ENCODE data around the gene HMCN1.

Gene HMCN1

GRCh38 chr1:185850366-185850765 lies 116.2 kb downstream of the HMCN1 start:
- CTCF ChIA-PET: no interaction called here
- TF ChIP-seq LEF1 (IDR thresholded peaks at IDR 0.05; ENCODE audit: borderline replicate concordance): no peak
- POLR2A ChIA-PET: no interaction called here
- no peak for DNase-seq (ENCODE audit: extremely low spot score)

- POLR2A ChIA-PET: no interaction called here
- CTCF ChIA-PET: interaction anchor here (0.5 kb wide), 1 partner anchor 1363 kb away, joined by 3 read pairs; no protein-coding TSS in a partner anchor
- TF ChIP-seq FOXA1 (IDR thresholded peaks at IDR 0.05): no peak
- no peak for TF ChIP-seq BHLHE40 (IDR thresholded peaks at IDR 0.05; ENCODE audit: borderline replicate concordance)
- no peak for TF ChIP-seq HDGF (IDR thresholded peaks at IDR 0.05; ENCODE audit: borderline replicate concordance)
- no peak for TF ChIP-seq L3MBTL2 (conservative IDR thresholded peaks at IDR 0.05)
- TF ChIP-seq PKNOX1 (IDR thresholded peaks at IDR 0.05): no peak
- no peak for TF ChIP-seq ZNF384 (IDR thresholded peaks at IDR 0.05)
- no peak for TF ChIP-seq FOXM1 (IDR thresholded peaks at IDR 0.05; ENCODE audit: borderline replicate concordance)
- no peak for TF ChIP-seq CTBP1 (IDR thresholded peaks at IDR 0.05; ENCODE audit: borderline replicate concordance)
- no peak for TF ChIP-seq ELF4 (IDR thresholded peaks at IDR 0.05)
- no peak for DNase-seq (ENCODE audit: extremely low spot score)
Measured at GRCh38 chr1:185853739-185854138, 119.5 kb downstream of the HMCN1 start.

- TF ChIP-seq ZNF384 (IDR thresholded peaks at IDR 0.05) (no peak), NFRKB (IDR thresholded peaks at IDR 0.05) (no peak), FOXA1 (IDR thresholded peaks at IDR 0.05) (no peak), CTBP1 (IDR thresholded peaks at IDR 0.05; ENCODE audit: borderline replicate concordance) (no peak), FOXK2 (IDR thresholded peaks at IDR 0.05) (no peak), HDGF (IDR thresholded peaks at IDR 0.05; ENCODE audit: borderline replicate concordance) (no peak), SUZ12 (IDR thresholded peaks at IDR 0.05) (no peak), L3MBTL2 (conservative IDR thresholded peaks at IDR 0.05) (no peak), TARDBP (IDR thresholded peaks at IDR 0.05) (no peak), ELF4 (IDR thresholded peaks at IDR 0.05) (no peak), FOXM1 (IDR thresholded peaks at IDR 0.05; ENCODE audit: borderline replicate concordance) (no peak), LEF1 (IDR thresholded peaks at IDR 0.05; ENCODE audit: borderline replicate concordance) (no peak)
- ChIA-PET CTCF (no interaction called here), POLR2A (no interaction called here)
- no peak for DNase-seq (ENCODE audit: extremely low spot score)
Measured at GRCh38 chr1:185856482-185856881, 122.3 kb downstream of the HMCN1 start.

GRCh38 chr1:185857442-185857841 lies 123.3 kb downstream of the HMCN1 start:
- POLR2A ChIA-PET: no interaction called here
- DNase-seq (ENCODE audit: extremely low spot score): no peak
- CTCF ChIA-PET: no interaction called here

GRCh38 chr1:185860311-185860710 lies 126.1 kb downstream of the HMCN1 start:
- TF ChIP-seq L3MBTL2 (conservative IDR thresholded peaks at IDR 0.05) (no peak), SUZ12 (IDR thresholded peaks at IDR 0.05) (no peak), ZNF384 (IDR thresholded peaks at IDR 0.05) (no peak), LEF1 (IDR thresholded peaks at IDR 0.05; ENCODE audit: borderline replicate concordance) (no peak), CTBP1 (IDR thresholded peaks at IDR 0.05; ENCODE audit: borderline replicate concordance) (no peak), SP1 (IDR thresholded peaks at IDR 0.05) (no peak), TARDBP (IDR thresholded peaks at IDR 0.05) (no peak), ARNT (IDR thresholded peaks at IDR 0.05) (no peak)
- POLR2A ChIA-PET: interaction anchor here (0.9 kb wide), 1 partner anchor 127 kb away, joined by 3 read pairs; the partner anchor contains the start of gene HMCN1
- no peak for DNase-seq (ENCODE audit: extremely low spot score)
- CTCF ChIA-PET: interaction anchor here (1.0 kb wide), 1 partner anchor 11 kb away, joined by 3 read pairs; no protein-coding TSS in a partner anchor

More at GRCh38 chr1:185857442-185857841, 123.3 kb downstream of the HMCN1 start:
- TF ChIP-seq L3MBTL2 (conservative IDR thresholded peaks at IDR 0.05) (no peak), ARNT (IDR thresholded peaks at IDR 0.05) (no peak), CTBP1 (IDR thresholded peaks at IDR 0.05; ENCODE audit: borderline replicate concordance) (no peak)

- DNase-seq (ENCODE audit: extremely low spot score): no peak
- ChIA-PET POLR2A (interaction anchor here (0.9 kb wide), 1 partner anchor 127 kb away, joined by 3 read pairs; the partner anchor contains the start of gene HMCN1), CTCF (no interaction called here)
- TF ChIP-seq ELF4 (IDR thresholded peaks at IDR 0.05) (no peak), CTBP1 (IDR thresholded peaks at IDR 0.05; ENCODE audit: borderline replicate concordance) (no peak), ARNT (IDR thresholded peaks at IDR 0.05) (no peak), L3MBTL2 (conservative IDR thresholded peaks at IDR 0.05) (no peak), TARDBP (IDR thresholded peaks at IDR 0.05) (no peak)
Measured at GRCh38 chr1:185860859-185861258, 126.7 kb downstream of the HMCN1 start.

GRCh38 chr1:185861630-185862029 lies 127.4 kb downstream of the HMCN1 start:
- ChIA-PET POLR2A (no interaction called here), CTCF (no interaction called here)
- TF ChIP-seq FOXA1 (IDR thresholded peaks at IDR 0.05) (no peak), NFRKB (IDR thresholded peaks at IDR 0.05) (no peak), ELF4 (IDR thresholded peaks at IDR 0.05) (no peak), ARNT (IDR thresholded peaks at IDR 0.05) (no peak), PKNOX1 (IDR thresholded peaks at IDR 0.05) (no peak), HDGF (IDR thresholded peaks at IDR 0.05; ENCODE audit: borderline replicate concordance) (no peak), ZNF384 (IDR thresholded peaks at IDR 0.05) (no peak), FOXK2 (IDR thresholded peaks at IDR 0.05) (no peak), SUZ12 (IDR thresholded peaks at IDR 0.05) (no peak), LEF1 (IDR thresholded peaks at IDR 0.05; ENCODE audit: borderline replicate concordance) (no peak), TARDBP (IDR thresholded peaks at IDR 0.05) (no peak), FOXM1 (IDR thresholded peaks at IDR 0.05; ENCODE audit: borderline replicate concordance) (no peak)
- DNase-seq (ENCODE audit: extremely low spot score): no peak

GRCh38 chr1:185862235-185862634 lies 128.0 kb downstream of the HMCN1 start:
- ChIA-PET CTCF (no interaction called here), POLR2A (no interaction called here)
- peak; percentile 16 for DNase-seq (ENCODE audit: extremely low spot score)
- TF ChIP-seq ZNF384 (IDR thresholded peaks at IDR 0.05): no peak
- TF ChIP-seq SP1 (IDR thresholded peaks at IDR 0.05): no peak
- no peak for TF ChIP-seq FOXK2 (IDR thresholded peaks at IDR 0.05)
- TF ChIP-seq HDGF (IDR thresholded peaks at IDR 0.05; ENCODE audit: borderline replicate concordance): no peak
- no peak for TF ChIP-seq BHLHE40 (IDR thresholded peaks at IDR 0.05; ENCODE audit: borderline replicate concordance)
- no peak for TF ChIP-seq L3MBTL2 (conservative IDR thresholded peaks at IDR 0.05)
- TF ChIP-seq TARDBP (IDR thresholded peaks at IDR 0.05): no peak
- no peak for TF ChIP-seq FOXA1 (IDR thresholded peaks at IDR 0.05)
- TF ChIP-seq SUZ12 (IDR thresholded peaks at IDR 0.05): no peak
- no peak for TF ChIP-seq ELF4 (IDR thresholded peaks at IDR 0.05)
- no peak; the same call in 1 of the 2 replicates for TF ChIP-seq CTBP1 (IDR thresholded peaks at IDR 0.05; ENCODE audit: borderline replicate concordance)
- no peak for TF ChIP-seq LEF1 (IDR thresholded peaks at IDR 0.05; ENCODE audit: borderline replicate concordance)
